ENCODE measurements around the gene ABCC3.

The ABCC3 gene

DNA sequence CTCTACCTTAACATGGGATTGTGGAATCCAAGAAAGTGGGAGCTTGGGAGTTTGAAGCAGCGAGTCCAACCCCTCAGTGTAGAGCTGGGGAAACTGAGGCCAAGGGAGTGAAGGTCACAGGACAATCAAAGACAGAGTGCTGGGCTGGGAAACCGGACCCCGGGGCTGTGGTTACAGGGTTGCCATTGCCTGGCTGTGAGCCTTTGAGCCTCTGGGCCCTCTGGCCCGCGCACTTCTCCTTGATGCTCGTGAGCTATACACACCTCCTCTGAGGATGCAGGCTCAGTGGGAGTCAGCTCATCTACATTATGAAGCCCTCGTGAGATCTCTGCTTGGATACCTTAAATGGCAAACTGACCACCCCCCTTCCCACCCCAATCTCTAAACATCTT is 2.1 kb downstream of the ABCC3 start:
- H3K4me3 ChIP-seq (ENCODE audit: control insufficient read depth, low read depth, low read length): no peak overlapping the region
- DNase-seq (ENCODE audit: low read depth): no peak
- TF ChIP-seq, protein P1, sequence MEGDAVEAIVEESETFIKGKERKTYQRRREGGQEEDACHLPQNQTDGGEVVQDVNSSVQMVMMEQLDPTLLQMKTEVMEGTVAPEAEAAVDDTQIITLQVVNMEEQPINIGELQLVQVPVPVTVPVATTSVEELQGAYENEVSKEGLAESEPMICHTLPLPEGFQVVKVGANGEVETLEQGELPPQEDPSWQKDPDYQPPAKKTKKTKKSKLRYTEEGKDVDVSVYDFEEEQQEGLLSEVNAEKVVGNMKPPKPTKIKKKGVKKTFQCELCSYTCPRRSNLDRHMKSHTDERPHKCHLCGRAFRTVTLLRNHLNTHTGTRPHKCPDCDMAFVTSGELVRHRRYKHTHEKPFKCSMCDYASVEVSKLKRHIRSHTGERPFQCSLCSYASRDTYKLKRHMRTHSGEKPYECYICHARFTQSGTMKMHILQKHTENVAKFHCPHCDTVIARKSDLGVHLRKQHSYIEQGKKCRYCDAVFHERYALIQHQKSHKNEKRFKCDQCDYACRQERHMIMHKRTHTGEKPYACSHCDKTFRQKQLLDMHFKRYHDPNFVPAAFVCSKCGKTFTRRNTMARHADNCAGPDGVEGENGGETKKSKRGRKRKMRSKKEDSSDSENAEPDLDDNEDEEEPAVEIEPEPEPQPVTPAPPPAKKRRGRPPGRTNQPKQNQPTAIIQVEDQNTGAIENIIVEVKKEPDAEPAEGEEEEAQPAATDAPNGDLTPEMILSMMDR (IDR thresholded peaks at IDR 0.05; ENCODE audit: control insufficient read depth, insufficient read depth, low read depth, low read length, missing control alignments): no peak

DNA sequence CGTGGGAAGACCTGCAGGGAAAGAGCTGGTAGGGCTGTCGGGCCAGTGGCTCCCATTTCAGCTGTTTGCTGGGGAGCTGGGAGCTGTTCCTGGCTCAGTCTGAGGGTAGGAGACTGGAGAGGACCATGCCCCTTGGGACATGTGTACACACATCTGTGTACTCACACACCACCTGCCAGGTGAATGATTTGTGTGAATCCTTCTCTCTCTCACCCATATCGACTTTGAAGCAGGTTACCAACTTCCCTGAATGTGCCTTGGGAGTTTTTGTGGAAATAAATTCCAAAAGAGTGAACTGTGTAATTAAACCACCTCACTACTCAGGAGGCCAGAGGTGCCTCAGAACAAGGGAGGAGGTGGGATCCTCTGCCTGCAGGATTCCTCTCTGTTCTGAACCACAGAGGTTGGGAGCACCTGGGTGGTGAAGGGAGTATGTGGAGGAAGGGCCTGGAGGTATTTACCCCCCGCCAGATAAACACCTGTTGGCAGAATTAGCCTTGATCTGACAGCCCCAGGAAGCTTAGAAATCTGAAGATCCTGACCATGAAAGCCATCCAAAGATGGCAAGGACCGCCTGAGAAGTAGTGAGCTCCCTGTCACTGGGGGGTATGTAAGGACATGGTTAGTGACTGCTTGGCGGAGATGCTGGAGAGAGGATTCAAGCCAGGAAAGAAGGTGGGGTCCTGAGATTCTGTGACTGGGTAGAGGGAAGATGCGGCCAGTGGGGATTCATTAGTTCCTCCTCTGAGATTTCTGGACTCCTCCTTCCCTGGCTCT is 3.3 kb downstream of the ABCC3 start:
- DNase-seq (ENCODE audit: low read depth): no peak
- TF ChIP-seq, protein P1 (IDR thresholded peaks at IDR 0.05; ENCODE audit: control insufficient read depth, insufficient read depth, low read depth, low read length, missing control alignments): no peak
- no peak overlapping the region for H3K4me3 ChIP-seq (ENCODE audit: control insufficient read depth, low read depth, low read length)

DNA sequence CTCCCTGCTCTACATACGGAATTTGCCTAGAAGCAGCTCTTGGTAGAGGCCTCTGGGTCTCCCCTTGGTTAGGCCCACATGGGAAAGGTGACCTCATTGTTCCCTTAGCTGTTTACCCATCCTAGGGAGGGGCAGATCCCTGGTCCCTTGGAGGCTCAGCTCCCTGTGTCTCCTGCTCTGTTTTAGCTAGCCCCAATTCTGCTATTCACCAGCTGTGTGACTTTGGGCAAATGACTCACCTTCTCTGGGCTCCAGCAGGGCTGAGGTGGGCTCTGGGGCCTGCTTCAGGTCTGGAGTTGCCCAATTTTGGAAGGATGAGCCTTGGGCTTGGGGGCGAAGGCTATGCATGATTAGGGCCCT is 3.9 kb downstream of the ABCC3 start:
- TF ChIP-seq, protein P1 (IDR thresholded peaks at IDR 0.05; ENCODE audit: control insufficient read depth, insufficient read depth, low read depth, low read length, missing control alignments): no peak
- DNase-seq (ENCODE audit: low read depth): peak; percentile 13
- no peak overlapping the region for H3K4me3 ChIP-seq (ENCODE audit: control insufficient read depth, low read depth, low read length)

DNA sequence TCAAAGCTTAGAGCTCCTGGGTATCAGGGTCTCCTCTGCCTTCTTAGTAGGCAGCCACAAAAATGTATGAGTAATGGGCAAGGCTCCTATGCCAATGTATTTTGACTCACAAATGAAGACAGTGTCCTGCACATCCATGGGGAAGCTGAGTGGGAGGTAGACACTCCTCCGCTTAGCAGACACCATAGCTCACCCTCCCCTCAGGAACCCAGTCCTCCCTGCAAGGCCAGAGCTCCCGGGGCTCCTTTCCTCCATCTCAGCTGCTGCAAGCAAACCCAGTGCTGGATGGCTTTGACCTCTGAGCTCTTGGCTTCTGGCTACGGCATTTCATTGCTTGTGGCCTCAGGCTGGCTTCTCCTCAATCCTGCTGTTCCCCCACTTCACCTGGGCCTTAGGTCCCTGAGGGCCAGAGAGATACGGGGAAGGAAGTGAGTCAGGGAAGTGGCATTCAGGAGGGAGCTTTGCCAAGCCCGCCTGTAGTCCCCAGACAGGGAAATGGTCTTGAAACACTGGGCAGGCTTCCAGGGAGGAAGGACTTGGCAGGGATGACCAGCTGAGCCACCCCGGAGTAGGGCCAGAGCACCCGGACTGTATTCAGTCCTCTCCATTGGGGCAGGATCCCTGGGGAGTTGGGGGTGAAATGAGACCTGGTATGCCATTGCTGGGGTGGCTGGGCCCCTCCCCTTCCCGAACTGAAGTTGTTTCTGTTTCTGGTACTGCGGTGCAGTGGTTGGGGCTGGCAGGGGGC is 4.5 kb downstream of the ABCC3 start:
- DNase-seq (ENCODE audit: low read depth): peak; percentile 92
- no peak overlapping the region for H3K4me3 ChIP-seq (ENCODE audit: control insufficient read depth, low read depth, low read length)

DNA sequence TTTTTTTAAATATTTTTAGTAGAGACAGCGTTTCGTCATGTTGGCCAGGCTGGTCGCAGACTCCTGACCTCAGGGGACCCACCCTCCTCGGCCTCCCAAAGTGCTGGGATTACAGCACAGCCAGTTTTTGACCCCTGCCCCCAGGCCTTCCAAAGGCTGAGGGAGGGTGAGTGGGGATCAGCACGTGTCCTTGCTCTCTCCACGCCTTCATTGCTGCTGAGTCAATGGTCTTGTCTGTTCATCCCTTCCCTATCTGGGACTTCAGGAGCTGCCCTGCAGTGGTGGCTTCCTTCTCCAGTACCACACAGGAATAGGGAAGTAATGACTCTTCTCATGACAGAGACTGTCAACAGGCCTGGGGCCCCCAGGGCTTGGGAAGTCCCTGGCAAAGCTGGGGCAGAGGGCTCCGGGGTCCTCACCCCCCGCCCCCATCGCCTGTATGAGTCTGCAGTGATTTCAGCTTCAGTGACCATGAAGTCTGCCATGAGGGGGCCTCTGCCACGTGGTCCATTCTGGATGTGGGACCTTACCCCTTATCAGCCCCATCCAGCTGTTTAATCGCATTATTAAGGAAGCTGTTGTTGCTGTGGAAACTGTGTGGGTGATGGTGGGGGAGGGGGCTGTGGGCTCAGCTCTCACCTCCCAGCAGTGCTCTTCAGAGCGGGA is 6.1 kb downstream of the ABCC3 start:
- no peak overlapping the region for H3K4me3 ChIP-seq (ENCODE audit: control insufficient read depth, low read depth, low read length)
- TF ChIP-seq, protein P1 (IDR thresholded peaks at IDR 0.05; ENCODE audit: control insufficient read depth, insufficient read depth, low read depth, low read length, missing control alignments): no peak
- no peak for DNase-seq (ENCODE audit: low read depth)

More for the DNA sequence above, 4.5 kb downstream of the ABCC3 start:
- TF ChIP-seq, protein P1 (IDR thresholded peaks at IDR 0.05; ENCODE audit: control insufficient read depth, insufficient read depth, low read depth, low read length, missing control alignments): no peak

DNA sequence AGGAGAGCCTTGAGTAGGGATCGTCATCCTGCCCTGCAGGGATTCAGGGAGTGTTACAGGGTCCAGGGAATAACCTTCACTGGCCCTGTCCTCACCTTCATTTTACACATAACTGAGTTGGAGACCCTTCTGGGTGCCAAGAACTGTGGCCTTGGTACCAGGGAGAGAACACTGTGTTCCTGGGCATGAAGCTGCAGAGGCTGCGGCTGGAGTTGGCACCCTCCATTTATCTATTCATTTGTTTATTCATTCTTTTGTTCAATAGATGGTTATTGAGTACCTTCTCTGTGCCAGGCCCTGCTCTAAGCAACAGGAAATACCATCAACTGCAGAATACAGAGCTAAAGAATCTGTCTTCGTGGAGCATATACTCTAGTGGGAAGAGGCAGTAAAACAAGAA is 6.7 kb downstream of the ABCC3 start:
- no peak overlapping the region for H3K4me3 ChIP-seq (ENCODE audit: control insufficient read depth, low read depth, low read length)
- DNase-seq (ENCODE audit: low read depth): no peak
- TF ChIP-seq, protein P1 (IDR thresholded peaks at IDR 0.05; ENCODE audit: control insufficient read depth, insufficient read depth, low read depth, low read length, missing control alignments): no peak
